Right lung (tissue), 5 donors: ENCODE results near the gene CUEDC1. TPM values are rescaled to one million over a fixed set of nuclear protein-coding genes. Genes with fewer than 3 reads are reported as not detected.
"Not testable (repeated sequence)": the region's sequence is repeated elsewhere in the genome, so short reads cannot be mapped to it uniquely, and the experiment has no call there.

ENCODE experiments used
- DNase-seq, 2 donors: peaks; one replicate each; pipeline ENCODE4 v3.0.0-alpha.2; 2013
- polyA plus RNA-seq, 5 donors: library from polyadenylated mRNA; unstranded; fragments of 120-200 nt; gene quantifications; one replicate each; pipeline versions ENCODE4 v1.2.1 to v1.2.3, GENCODE V29; 2013; ENCODE audit warnings: inconsistent platforms in 1 of 5, low replicate concordance in 1 of 5; ENCODE audit not compliant: insufficient read length in 5 of 5, insufficient read depth in 1 of 5

The CUEDC1 gene
- polyA plus RNA-seq, 5 donors = 35.9 to 51.1 (median 37.9) TPM

DNA sequence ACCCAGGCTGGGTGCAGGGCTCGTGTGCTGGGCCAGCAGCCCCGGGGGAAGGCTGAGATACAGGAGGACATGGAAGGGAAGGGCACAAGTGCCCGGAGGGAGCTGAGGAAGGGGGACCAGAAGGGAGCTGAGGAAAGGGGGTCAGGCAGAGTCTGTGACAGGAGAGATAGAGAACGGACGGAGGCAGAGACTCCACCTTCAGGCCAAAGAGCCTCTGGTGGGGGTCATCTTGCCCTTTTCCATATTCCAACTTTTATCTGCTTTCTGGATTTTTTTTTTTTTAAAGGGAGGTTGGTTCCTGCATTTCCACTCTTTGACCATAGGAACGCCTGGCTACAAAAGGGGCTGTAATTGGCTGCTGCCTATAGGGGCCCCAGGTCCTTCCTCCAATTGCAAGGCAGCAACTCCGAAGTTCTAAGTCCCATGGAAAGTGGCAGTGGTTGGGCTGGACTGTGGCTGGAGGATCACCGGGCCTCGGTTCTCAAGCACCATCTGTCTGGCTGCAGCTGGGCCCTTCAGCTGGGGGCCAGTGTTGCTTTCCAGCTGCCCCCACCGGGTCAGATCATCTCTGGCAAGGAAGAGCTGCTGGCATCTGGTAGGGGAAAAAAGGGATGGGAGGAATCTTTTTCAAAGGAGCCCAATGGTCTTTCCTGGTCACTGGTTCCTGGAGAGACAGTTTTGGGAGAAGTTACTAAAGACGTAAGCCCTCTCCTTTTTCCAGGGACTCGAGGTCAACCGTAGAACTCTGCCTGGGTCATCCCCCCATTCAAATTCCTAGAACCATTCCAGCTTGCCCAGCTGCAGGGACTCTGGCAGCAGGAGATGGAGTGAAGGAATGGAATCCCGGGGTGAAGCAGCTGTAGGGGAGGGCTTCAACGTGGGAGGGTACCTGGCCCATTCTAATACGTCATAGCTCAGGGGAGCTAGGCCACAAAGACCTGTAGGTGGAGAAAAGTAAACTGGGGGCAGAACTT is 92.2 kb downstream of the CUEDC1 start:
- DNase-seq = no peak

DNA sequence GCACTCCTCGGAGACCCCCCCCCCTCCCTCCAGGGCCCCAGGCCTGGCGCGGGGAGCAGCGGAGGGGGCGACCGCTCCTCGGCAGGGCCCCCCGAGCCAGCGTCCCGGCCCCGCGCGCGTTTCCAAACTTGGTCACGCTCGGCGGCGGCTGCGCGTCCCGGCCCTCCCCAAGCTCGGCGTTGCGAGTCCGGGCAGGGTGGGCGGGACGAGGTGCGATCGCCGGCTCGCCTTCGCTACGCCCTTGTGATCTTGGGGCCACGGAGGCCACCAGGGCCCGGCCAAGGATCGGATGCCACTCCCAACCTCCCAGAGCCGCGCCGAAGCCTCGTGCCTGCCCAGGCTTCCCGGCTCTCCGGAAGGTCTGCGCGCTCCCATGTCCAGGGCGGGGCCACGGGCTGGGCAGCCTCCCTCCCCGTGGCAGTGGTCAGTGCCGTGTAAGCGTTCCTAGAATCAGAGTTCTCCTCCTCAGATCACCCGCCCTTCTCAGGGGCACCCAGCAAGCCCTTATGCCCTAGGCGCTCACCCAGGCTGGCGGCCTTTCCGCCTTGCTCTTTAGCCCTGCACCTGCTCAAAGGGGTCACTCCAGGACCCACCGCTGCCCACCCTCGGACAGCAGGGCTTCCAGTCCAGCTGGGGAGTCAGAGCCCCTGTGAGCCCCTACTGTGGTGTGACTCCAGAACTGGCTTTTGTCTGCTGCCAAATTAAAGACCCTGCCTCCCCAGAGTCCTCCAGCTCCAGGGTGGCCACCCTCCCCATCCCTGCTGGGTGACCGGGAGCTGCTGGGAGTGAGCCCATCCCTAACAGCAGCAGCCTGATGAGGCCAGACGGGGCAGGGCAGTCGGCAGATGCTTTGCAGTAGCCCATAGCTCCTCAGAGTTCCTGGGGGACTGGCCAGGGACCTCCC is 93.2 kb downstream of the CUEDC1 start:
- DNase-seq = no peak

DNA sequence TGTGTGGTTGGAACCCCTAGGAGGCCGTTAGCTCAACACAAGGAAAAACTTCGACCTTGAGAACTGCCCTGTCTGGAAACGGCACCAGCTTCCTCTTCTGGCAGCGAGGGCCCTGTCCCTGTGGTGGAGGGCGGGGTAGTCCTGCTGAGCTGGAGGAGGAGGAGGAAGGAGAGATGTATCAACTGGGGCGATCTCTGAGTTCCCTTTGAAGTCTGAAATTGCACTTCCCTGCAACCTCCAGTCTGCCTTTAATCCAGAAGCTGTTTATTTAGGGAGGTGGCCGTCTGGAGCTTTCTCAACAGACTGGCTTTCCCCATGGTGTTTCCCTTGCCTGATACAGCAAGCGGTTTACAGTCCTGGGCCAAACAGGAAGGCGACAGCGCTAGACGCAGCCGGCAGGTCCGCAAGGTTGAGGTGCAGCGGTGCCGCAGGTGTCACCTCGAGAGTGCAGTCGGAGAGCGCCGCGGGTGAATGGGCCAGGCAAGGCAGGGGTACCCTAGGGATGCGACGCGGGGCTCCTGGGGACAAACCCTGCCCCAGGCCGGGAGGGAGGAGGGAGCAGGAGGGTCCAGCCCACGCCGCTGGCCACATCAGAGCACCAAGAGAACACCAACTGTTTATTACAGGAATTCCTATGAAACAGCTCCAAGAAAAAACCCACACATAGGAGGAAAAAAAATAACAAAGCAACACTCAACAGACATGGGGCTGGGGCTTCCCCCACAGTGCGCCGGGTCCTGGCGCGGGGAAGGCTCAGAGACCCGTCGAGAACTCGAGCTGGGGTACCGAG is 94.0 kb downstream of the CUEDC1 start:
- no peak for DNase-seq

DNA sequence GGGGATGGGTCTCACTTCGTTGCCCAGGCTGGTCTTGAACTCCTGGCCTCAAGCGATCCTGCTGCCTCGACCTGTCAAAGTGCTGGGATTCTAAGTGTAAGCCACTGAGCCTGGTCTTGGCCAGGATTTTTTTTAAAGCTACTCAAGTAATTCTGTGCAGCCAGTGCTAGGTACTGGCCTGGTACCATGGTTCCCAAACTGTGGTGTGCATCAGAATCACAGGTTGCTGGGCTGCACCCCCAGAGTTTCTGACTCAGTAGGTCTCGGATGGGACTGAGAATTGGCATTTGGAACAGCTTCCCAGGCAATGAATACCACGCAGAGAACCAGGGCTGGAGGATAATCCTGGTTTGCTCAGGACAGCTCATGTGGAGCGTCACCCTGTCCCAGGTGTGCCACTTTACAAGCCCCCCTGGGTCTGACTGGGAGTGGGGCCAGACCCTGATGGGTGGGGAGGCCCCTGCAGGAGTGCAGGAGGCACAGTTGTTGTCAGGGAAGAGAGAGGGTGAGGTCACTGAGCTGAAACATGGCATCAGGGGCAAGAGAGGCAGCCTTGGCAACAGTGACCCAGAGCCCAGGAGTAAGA is 94.7 kb downstream of the CUEDC1 start:
- no peak for DNase-seq

DNA sequence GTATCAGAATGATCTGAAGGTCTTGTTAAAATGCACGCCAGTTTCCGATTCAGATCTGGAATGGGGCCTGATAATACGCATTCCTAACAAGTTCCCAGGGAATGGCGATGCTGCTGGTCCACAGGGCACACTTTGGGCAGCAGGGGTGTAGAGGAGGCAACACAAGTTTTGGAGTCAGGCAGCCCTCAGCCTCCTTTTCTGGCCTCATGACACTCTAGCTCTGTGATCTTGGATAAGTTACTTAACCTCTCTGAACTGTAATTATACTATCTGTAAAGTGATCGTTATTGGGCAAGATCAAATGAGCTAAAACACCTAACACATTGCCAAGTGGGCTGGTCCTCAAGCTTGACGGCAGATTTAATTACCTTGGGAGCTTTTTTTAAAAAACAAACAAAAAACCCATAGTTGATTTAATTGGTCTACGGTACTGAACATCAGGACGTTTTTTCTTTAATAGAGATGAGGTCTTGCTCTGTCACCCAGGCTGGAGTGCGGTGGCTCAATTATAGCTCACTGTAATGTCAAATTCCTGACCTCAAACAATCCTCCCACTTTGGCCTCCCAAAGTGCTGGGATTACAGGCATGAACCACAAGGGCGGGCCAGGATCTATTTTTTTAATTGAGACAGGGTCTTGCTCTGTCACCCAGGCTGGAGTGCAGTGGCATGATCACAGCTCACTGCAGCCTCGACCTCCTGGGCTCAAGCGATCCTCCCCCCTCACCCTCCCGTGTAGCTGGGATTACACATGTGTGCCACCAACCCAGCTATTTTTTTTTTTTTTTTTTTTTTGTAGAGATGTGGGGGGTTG is 95.4 kb downstream of the CUEDC1 start:
- DNase-seq = no peak

DNA sequence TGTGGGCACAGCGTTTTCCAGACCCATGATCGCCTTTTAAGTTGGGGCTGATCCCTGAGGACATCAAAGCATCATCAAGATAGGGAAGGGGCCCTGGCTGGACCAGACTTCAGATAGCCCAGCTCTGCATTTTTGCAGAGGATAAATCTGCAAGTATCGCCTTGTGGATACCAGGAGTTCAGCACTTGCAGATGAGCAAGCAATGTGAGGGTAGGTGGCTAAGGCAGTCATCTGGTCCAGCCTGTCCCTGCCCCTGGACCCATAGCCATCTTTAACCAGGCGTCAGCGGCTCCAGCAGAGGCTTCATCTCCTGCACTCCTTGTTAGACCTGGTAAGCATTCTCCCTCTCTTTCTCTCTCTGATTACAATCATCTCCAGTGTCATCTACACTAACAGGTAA is 96.4 kb downstream of the CUEDC1 start:
- DNase-seq = no peak

DNA sequence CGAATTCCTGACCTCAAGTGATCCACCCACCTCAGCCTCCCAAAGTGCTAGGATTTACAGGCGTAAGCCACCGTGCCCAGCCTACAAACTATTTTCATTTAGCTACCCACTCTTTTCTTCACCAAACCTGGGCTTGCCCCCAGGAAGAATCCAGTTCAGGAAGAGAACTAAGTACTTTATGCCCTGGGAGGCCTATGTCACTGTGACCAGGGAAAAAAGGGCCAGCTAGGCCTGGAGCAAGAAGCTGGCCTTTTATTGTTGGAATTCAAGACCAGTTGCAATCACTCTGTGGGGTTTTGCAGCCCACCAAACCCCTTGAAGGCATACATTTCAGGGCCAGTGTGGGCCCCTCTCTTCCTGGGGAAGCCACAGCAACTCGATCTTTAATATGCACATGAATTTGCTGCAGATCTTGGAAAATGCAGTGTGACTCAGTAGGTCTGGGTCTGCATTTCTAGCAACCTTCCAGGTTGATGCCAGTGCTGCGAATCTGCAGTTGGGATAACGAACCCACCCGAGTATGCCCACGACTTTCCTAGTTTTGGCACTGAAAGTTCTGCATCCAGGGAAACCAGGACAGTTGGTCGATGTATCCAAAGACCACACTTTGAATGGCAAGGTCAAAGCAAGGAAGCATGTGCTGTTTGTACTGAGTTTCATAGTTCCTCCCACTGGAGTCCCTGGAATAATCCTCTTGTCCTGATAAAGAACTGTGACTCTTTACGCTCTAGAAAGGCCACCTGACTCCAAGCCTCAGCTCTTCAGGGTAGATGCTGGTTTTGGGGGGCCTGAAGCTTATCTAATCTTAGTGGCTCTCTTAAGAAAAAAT is 98.2 kb downstream of the CUEDC1 start:
- no peak for DNase-seq

DNA sequence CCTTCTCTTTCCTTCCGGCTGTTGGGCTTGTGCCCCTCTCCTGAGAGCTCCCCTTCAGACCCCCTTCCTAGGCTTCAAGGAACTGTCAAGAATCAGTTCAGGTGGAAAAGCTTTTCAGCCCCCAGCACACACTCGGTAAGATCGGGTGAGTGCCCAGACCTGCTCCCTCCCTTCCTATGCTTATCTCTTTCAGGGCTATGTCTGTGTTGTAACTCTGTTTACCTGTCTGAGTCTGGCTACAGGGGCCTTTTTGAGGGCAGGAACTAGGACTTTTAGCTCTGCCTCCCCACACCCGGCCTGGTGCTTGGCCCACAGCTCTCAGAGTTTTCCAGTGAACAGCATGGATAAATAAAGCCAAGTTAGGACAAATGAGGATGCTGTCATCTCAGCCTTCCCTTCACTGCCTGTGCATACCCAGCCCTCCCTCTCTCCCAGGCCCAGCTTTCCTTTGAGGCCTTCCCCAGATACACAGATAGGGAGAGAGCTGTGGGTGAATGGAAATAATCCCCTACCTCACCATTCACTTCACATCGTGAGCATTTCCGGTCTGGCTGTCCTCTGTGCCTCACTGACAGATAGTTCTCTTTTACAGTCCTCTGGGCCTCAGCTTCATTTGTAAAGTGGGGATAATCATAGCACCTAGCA is 99.7 kb downstream of the CUEDC1 start:
- no peak for DNase-seq

DNA sequence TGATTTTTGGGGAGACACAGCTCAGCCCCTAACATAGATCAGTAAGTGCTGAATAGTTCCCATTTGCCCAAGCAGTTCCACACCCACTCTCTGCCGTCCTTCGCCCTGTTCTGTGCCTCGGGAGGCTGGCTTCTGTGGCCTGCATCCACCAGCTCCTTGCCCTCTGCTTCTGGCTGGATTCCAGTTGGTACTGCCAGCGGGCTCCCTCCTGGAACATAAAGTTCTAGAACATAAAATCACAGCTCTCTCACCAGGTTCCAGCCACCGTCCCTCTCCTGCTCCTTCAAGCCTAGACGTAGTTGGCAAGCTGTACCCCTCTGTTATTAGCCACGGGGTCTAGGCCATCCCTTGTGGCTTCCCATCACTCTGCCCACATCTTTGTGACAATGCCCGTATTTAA is 101.5 kb downstream of the CUEDC1 start:
- no peak for DNase-seq

DNA sequence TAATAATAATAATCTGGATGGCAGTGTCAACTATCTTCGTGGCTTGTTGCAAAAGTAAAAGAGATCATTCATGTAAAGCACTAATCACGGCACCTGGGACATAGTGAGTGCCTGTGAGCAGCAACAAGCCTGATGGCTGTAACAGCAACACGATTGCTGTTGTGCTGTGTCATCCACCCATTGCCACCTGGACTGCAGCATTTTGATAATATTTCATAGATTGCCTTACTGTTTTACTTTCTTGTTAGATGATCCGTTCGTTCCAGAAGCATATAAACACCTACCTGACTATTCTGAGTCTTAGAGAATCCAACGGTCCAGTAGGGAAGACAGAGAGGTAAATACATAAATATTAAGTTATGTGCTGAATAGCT is 102.3 kb downstream of the CUEDC1 start:
- DNase-seq = no peak

DNA sequence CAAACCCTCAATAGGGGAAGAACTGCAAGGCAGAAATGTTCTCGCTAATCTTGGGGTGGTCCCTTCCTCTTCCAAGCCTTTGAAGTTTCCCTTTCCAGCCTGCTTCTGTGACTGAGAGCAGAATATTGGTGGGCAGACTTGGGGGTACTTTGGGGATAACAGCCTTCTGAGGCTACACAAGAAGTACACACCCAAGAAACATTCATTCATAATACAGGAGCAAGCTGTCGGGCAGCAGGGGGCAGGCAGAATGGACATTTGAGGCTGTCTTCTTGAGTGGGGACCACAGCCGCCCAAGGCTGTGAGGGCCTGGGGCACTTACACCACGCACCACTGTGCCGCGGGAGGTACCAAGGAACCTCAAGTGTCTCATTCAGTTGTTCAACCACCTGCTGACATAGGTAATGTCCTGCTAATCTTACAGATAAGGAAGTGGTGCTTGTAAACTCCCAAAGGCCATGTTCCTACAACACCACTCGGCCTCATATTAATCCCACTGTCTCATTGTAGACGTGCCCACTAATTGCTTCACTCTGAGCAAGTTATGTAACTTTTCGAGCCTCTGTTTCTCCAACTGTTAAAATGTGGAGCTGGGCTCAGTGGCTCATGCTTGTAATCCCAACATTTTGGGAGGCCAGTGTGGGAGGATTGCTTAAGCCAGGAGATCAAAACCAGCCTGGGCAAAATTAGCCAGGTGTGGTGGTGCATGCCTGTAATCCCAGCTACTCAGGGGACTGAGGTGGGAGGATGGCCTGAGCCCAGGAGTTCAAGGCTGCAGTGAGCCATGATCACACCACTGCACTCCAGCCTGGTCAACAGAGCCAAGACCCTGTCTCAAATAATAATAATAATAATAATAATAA is 102.9 kb downstream of the CUEDC1 start:
- no peak for DNase-seq

DNA sequence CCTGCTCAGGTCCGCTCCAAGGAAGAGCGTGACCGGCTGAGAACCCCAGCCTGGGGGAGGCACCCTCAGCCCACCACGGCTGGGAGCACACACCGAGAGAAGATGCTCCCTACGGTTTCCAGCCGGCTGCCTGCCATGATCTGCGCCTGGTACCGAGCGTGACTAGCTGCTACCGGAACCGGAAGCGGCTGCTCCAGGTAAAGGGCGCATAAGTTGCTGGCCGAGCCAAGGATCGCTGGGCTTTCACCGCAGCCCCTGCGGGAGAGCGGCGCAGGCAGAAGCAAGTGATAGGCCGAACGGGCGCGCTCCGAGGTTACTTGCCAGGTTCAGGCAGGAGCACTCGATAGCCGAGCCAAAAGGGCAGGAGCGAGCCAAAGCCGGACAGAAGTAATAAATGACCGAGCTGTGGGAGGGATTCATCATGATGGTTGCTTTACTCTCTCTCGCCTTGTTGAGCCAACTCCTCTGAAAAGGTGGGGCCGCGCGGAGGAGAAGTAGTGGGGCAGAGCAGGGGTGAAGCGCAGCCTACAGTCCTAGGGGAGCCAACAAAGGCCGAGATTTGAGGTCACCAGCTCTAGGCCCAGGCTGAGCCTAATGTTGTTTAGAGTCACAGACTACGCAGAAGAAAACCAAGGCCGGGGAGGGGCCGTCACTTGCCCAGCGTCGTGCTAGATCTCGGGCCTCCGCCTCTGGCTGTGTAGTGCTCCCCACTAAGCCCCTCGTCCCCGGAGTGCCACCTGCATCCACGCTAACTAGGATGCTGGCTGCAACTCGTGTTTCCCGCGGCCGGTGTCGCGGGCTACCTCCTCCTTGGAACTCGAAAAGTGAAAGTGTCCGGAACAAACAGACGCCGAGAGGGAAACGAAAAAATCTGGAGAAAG is 105.1 kb downstream of the CUEDC1 start, which contains the start of gene MRPS23:
Gene MRPS23 (minus strand): TSS at position 171 of the 881 bp plus-strand sequence. CDS start 34 bp downstream, at position 137.
- DNase-seq = peak; percentile 95 to 97

DNA sequence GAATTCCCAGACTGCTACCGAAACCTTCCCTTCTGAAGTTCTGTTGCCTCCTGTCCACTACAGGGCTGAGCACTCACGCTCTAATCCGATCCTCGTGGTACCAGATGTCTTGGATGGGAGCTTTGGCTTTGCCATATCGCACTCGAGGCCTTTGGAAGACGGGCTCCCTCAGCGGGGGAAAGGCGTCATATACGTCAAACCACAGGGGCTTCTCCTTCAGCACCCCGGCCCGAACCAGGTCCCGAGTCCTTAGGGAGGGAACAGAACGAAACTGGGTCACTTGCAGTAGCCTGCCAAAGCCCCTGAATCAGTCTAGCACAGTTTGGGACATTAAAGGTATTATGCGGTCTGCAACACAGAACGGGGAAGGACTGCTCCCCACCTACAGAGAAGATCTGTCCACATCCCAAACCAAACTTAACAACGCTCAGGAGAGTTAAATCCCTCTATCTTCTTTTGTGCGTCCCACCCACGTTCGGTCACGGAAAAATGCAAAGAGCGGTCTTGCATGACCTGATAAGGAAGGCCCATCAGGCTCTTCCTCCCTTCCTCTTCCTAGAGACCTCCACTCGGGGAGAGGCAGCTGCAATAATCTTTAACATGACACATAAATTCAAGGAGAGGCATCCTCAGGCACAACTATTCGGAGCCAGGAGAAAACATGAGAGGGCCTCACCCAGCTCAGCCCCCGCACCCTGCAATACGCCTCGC is 105.9 kb downstream of the CUEDC1 start:
- no peak for DNase-seq

DNA sequence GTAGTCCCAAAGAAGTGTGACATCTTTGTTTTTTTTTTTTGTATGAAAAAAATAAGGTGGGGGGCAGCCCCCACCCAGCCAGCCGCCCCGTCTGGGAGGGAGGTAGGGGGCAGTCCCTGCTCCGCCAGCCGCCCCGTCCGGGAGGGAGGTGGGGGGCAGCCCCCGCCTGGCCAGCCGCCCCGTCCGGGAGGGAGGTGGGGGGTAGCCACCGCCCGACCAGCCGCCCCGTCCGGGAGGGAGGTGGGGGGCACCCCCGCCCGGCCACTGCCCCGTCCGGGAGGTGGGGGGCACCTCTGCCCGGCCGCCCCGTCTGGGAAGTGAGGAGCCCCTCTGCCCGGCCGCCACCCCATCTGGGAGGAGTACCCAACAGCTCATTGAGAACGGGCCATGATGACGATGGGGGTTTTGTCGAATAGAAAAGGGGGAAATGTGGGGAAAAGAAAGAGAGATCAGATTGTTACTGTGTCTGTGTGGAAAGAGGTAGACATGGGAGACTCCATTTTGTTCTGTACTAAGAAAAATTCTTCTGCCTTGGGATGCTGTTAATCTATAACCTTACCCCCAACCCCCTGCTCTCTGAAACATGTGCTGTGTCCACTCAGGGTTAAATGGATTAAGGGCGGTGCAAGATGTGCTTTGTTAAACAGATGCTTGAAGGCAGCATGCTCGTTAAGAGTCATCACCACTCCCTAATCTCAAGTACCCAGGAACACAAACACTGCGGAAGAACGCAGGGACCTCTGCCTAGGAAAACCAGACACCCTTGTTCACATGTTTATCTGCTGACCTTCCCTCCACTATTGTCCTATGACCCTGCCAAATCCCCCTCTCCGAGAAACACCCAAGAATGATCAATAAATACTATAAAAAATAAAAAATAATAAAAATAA is 108.9 kb downstream of the CUEDC1 start:
- DNase-seq = not testable (repeated sequence)

DNA sequence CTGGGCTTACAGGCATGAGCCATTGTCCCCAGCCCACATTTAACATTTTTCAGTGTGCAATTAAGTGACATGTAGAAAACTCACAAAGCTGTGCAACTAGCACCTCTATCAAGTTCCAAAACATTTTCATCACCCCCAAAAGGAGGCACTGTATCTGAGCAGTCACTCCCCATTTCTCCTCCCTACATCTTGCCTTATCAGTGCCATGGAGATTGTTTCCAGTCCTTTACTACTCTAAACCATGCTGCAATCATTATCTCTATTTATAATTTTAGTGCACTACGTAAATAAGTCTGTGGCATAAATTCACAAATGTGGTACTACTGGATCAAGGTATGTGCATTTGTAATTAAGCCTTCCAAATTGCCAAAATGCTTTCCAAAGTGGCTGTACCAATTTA is 112.9 kb downstream of the CUEDC1 start:
- DNase-seq = no peak
